GM18502 (cell line): ENCODE measurements around the gene TYW5.
A peak's percentile ranks its signal among the peaks of the same experiment; 100 is the strongest.

Source experiments
- ATAC-seq: cut with Tn5 transposase; IDR thresholded peaks from one replicate; pipeline ENCODE4 v1.9.1; 2021; ENCODE audit warnings: mild to moderate bottlenecking; ENCODE audit not compliant: unreplicated experiment, poor library complexity

TYW5 gene

DNA sequence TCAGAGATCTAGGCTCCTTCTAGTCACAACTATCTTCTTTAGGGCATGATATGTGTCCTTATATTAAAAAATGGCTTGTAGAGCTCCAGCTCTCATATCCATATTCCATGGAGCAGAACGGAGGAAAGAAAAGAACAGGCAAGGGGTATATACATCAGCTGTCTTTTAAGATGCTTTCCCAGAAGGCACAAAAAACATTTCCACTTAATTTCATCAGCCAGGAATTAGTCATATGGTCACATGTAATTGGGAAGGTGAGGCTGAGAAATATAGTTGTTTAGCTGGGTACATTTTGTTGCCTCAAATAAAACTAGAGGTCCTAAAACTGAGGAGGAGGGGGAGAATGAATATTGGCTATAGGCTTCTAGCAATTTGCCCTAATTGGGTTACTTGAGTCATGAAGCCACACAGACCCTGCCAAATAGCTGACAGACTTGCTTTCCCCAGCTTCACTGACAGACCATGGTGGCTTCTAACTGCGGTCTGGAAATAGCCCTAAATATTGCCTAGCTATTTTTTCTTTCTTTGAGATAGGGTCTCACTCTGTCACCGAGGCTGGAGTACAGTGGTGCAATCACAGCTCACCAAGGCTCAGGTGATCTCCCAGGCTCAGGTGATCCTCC is 20.1 kb upstream of the TYW5 start:
- ATAC-seq, result no peak

GRCh38 chr2:199973703-199974102 is 18.4 kb upstream of the TYW5 start:
- ATAC-seq, result no peak

GRCh38 chr2:199972088-199972626 is 16.9 kb upstream of the TYW5 start:
- ATAC-seq, result no peak

DNA sequence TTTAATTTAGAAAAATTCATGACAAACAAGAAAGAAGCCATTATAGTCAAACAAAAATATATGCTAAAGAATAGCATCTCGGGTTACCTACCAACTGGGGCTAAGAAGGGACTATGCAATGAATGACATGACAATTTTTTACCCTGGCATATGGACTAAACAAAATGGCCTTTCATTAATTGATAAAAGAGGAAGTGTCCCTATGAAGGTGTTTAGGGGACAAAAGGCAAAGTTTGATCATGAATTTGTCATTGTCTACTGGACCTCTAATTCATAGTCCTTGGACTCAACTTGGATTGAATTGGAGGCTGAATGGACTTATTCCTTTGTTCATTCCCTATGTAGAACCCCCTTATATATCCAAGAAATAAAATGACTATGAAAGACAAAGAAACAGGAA is 12.8 kb upstream of the TYW5 start:
- no peak for ATAC-seq

DNA sequence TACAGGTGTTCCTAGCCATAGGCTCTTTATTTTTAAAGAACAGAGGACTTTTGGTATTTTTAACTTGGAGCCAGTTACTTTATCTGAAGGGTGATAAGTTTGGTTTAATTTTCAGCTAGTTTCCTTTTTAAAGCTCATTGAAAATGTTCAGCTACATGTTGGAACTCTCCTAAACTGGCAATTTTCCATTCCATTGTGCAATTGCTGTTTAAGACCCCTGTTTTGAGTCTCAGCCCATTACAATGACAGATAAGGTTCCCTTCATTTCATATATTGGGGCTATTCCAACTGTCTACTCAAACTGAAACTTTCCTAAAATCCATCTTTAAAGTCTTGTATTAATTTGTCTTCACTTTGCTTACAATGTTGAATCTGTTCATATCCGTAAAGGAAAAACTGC is 11.7 kb upstream of the TYW5 start:
- ATAC-seq, result no peak

- ATAC-seq, result no peak
These were observed 11.1 kb upstream of the TYW5 start for GRCh38 chr2:199966405-199966804.

DNA sequence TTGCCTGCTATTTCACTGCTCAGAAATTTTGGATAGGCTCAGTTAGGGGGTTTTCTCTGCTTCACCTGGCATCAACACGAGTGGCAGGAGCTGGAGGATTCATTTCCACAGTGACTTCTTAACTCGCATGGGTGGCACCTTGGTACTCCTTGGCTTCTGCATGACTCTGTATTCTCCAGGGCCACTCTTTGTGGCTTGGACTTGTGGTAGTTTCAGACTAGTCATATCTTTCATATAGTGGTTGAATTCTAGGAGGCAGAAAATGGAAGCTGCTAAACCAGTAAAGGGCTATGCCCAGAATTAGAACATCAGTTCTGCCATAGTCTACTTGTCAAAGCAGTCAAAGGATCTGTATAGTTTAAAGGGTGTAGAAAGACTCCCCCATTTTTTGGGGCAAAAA is 6.9 kb upstream of the TYW5 start:
- peak; percentile 52 for ATAC-seq

DNA sequence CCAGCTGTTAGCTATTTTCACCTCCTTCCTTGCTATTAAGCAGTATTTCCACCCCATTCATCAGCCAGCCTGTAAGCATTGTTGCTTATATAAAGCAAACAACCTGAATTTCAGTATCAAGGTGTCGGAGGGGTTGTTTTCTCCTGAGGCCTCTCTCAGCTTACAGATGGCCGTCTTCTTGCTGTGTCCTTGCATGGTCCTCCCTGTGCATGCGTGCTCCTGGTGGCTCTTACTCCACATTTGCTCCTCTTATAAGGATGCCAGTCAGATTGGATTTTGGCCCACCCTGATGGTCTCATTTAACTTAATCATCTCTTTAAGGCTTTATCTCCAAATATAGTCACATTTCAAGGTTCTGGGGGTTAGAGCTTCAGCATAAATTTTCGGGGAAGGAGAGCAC is 2.7 kb upstream of the TYW5 start:
- ATAC-seq, result no peak

GRCh38 chr2:199956062-199956380 is 730 bp upstream of the TYW5 start:
- ATAC-seq, result no peak

- ATAC-seq, result peak; percentile 53
These were observed 318 bp downstream of the TYW5 start for GRCh38 chr2:199955007-199955338.

GRCh38 chr2:199951023-199951422 is 4.3 kb downstream of the TYW5 start:
- ATAC-seq, result no peak

DNA sequence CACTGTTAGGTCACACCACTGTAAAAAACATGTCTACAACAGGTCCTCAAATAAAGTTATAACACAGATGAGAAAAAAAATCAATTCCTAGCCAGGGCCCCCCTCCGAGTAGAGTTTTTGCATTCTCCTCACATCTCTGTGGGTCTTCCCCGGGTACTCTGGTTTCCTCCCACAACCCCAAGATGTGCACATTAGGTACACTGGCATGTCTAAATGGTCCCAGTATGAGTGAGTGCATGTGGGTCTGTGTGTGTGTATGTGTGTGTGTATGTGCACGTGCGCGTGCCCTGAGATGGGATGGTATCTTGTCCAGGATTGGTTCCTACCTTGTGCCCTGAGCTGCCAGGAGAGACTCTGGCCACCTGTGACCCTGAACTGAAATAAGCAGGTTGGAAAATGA is 4.9 kb downstream of the TYW5 start:
- ATAC-seq, result no peak

DNA sequence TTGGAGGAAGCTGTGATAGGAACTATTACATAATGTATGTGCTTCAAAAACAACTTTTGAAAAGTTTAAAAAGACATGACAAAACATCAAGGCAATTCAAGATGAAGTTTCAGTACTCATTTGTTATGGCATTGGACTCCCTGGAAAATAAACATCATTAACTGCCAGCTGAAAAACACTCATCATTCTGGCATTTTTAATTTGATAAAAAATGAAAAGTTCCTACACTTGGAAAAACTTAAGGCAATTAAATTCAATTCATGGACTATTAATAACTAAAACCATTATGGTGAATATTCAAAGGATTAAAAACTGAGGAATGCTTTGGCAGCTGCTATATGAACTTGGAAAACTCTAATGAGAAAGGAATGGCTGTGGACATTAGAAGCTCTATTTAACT is 8.5 kb downstream of the TYW5 start:
- ATAC-seq, result no peak

GRCh38 chr2:199946196-199946595 is 9.1 kb downstream of the TYW5 start:
- ATAC-seq, result no peak

GRCh38 chr2:199943373-199943772 is 11.9 kb downstream of the TYW5 start:
- no peak for ATAC-seq

- ATAC-seq, result no peak
These were observed 14.9 kb downstream of the TYW5 start for GRCh38 chr2:199940373-199940772.

GRCh38 chr2:199936554-199936953 is 18.7 kb downstream of the TYW5 start:
- no peak for ATAC-seq

DNA sequence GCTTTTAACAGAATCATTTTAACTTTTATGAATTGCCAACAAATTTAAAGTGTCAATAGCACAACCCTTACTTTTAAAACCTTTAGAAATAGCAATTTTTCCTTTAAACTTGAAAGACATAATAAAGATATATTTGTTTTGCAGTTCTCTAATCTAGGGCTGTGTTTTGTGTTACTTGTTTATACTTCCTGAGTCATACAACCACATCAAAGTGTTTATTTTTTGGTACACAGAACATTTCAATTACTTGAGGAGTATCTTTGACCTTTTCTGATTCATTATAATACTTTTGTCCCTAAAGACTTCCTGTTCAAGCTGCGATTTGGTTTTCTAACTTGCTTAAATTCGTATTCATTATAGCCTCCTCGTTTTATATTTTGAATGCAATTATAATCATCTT is 21.8 kb downstream of the TYW5 start:
- ATAC-seq, result no peak

DNA sequence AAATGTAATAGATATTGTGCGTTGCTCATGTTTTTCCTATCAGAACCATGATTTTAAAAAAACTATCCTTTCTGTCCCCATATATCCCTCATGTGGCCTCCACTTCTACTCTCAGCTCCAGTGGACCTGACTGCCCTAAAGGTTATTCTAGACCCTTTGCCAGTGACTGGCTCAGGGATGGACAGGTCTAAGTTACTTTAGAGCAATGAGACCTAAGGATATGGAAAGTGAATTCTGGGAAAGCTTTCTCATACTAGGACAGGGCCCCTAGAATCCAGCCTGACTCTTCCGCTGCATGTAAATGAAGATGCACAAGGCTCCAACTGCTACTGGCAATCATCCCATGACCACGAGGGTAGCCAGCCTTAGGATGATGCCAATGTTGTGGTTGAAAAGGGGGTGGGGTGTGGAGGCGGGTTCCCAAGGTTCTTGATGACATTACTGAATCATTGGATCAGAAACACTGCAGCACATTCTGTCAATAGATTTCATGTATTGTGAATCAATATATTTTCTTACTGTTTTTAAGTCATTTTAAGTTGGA is 22.9 kb downstream of the TYW5 start:
- ATAC-seq, result no peak

- ATAC-seq, result no peak
These were observed 26.0 kb downstream of the TYW5 start for GRCh38 chr2:199929262-199929661.

DNA sequence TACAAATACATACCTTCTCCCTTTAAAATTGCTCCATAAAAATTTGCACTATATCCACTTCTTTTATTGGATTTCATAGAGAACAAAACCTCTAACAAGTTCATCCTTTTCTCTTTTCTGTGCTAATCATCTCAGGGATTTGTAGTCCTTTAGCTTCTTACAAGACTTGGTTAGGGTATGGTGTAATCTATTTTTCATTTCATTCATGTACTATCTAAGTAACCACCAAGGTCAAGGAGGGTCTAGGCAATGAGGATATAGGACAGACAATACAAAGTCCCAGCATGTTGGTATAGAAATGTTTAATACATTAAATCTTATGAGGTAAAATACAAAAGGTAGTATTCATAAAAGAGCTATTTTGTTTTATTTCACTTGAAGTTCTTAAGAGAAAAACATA is 26.7 kb downstream of the TYW5 start:
- no peak for ATAC-seq

DNA sequence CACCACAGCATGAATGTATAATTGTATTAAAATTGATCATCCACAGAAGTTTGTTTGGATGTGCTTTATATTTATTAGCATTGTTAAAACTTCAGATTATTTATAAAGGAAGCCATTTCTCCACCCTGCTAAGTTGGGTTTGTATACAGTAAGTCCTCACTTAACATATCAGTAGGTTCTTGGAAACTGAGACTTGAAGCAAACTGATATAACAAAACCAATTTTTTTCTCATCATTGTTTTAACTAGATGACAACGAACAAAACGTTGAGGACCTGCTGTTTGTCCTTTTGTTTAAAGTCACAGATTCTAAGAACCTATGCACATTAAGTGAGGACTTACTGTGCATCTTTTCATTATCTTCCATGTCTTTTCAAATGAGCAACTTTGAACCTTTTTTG is 27.1 kb downstream of the TYW5 start:
- no peak for ATAC-seq

GRCh38 chr2:199926806-199927205 is 28.5 kb downstream of the TYW5 start:
- ATAC-seq, result no peak
